Activated CD8-positive, alpha-beta memory T cell treated with anti-CD3 and anti-CD28 coated beads, Interleukin-2, amount 50 U/mL, for 24 hours (primary cell): ENCODE results near the gene SMIM43.

Source experiments
- DNase-seq: peaks from one replicate; pipeline ENCODE4 v3.0.0-alpha.2; 2020; ENCODE audit errors: extremely low read depth

SMIM43 gene

DNA sequence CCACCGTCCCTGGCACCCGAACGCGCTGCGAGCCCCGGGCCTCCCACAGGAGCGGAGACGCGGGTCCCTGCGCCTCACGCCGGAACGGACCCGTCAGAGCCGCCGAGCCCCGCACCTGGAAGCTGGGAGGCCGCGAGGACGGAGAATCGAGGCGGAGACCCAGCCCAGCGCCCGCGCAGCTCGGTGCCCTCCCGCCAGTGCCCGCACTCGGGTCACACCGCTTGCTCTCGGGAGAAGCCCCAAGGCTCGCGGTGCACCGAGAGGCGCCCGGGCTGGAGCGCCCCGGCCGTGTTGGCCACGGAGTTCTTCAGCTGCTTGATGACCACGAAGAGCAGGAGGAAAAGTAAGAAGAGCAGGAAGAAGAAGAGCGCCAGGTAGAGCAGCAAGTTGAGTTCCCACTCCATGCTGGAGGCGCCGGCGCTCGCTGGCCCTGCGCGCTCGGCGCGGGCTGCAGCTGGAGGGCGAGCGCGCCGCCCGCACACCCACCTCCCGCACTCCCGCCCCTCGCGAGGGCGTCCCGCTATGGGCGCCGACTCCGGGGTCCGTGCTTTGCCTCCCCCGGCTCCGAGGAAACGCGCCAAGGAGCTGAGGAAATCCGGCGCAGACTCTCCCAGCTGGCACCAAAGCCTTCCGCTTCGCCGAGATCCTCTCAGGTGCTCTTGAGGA, at the start of gene SMIM43:
Gene SMIM43, minus strand, starts transcription at position 463 of the 666 bp plus-strand sequence. Its CDS starts 59 bp downstream, at position 404.
- no peak for DNase-seq

DNA sequence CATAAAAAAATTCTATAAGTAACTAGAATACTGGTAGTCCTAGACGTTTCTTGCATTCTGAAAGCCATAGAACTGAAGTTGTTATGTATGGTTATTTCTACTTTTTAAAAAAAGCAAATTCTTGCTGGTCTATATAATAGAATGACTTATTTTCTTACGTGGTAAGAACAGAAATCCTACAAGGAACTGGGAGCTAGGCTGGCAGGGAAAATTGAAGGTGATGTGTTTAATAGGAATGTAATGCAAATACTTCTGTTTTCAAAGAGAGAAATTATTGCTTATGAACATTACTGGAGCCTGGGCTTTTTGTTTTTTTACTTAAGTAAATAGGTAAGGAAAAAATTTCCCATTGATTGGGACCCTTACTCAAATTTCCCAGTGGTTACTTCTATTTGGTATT, 49.8 kb upstream of the SMIM43 start:
- DNase-seq, result no peak

GRCh38 chr4:121811122-121811521, 46.2 kb upstream of the SMIM43 start:
- no peak for DNase-seq

- no peak for DNase-seq
Observed at GRCh38 chr4:121806411-121806810, 41.4 kb upstream of the SMIM43 start.

DNA sequence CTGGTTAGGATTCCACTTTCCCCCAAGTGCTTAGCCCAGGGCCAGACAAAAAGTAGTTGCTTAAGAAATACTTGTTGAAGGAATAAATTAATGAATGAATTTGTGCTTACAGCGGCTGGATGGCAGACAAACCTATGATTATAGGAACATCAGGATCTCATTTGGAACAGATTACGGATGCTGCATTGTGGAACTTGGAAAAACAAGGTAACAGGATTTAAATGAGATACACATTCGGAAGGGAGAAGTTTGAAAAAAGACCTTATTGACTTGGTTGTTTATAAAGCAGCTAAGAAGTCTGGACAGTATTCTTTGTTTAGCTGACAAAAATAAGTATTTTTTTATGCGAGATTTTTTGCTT, 36.7 kb upstream of the SMIM43 start:
- DNase-seq, result no peak

DNA sequence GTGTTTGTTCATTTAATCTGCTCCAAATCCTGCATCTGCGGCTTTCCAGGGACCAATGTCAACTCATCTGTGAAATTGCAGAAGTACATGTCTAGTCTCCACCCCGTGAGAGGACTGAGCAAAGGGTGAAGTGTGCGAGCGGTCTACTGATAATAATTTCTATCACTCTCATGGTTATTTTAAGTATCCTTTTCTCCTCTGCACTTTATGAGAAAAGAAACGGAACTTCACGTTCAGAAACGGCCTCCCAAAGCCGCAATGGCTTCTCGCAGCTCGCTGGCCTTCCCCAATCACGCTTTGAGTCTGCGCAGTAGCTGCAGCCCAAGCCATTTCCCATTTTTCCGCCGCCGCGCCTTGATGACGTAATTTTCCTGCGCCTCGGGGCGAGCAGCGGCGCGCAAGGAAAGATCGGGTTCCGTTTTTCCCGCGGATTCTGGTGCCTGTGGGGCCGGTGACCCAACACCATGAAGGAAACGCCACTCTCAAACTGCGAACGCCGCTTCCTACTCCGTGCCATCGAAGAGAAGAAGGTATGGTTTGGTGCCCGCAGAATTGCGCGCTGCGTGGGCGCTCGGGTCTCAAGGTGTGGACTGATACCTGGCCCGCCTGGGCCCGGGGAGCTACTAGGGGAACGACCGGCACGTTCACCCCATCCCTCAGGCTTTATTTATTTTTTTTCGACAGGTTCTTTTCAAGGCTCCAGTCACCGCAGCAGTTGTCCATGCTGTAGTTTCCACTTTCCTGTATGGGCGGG, 36.2 kb upstream of the SMIM43 start, which contains the start of gene EXOSC9:
Gene EXOSC9, plus strand, starts transcription at position 363 of the 754 bp plus-strand sequence. Its CDS starts 102 bp downstream, at position 465.
- DNase-seq, result peak; percentile 85

DNA sequence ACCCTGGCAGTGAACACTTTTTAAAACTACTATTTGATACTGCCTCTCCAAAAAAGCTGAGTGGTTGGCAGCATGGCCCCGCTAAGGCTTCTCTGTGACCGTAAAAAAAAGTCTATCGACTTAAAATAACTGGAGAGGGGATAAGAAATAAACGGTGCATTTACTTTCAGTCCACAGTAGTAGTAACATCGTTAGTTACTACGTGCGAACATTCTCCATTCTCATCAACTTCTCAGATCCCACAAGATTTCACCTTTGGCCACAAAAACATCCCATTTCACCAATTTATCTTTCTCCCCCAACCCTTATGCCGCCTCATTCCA, 35.6 kb upstream of the SMIM43 start:
- no peak for DNase-seq

- DNase-seq, result no peak
Observed at GRCh38 chr4:121799867-121800501, 35.0 kb upstream of the SMIM43 start.

GRCh38 chr4:121799208-121799823, 34.4 kb upstream of the SMIM43 start:
- no peak for DNase-seq

GRCh38 chr4:121796283-121796682, 31.3 kb upstream of the SMIM43 start:
- DNase-seq, result no peak

GRCh38 chr4:121794505-121795188, 29.7 kb upstream of the SMIM43 start:
- no peak for DNase-seq

DNA sequence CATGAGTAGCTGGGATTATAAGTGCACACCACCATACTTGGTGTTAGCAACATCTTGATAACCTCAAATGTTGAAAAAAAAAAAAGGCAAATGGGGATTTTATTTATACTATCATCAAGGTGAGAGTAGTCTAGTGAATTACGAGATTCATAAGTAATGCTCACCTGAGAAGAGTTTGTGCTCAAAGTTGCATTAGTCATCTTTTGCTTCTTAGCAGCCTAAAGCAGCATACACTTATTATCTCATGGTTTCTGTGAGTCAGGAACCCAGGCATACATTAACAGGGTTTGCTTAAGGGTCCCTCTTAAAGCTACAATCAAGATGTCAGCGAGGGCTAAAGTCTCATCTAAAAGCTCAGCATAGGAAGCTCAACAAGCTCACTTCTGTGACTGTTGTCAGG, 28.0 kb upstream of the SMIM43 start:
- DNase-seq, result no peak

- DNase-seq, result no peak
Observed at GRCh38 chr4:121791481-121791880, 26.5 kb upstream of the SMIM43 start.

- DNase-seq, result no peak
Observed at GRCh38 chr4:121790976-121791375, 26.0 kb upstream of the SMIM43 start.

DNA sequence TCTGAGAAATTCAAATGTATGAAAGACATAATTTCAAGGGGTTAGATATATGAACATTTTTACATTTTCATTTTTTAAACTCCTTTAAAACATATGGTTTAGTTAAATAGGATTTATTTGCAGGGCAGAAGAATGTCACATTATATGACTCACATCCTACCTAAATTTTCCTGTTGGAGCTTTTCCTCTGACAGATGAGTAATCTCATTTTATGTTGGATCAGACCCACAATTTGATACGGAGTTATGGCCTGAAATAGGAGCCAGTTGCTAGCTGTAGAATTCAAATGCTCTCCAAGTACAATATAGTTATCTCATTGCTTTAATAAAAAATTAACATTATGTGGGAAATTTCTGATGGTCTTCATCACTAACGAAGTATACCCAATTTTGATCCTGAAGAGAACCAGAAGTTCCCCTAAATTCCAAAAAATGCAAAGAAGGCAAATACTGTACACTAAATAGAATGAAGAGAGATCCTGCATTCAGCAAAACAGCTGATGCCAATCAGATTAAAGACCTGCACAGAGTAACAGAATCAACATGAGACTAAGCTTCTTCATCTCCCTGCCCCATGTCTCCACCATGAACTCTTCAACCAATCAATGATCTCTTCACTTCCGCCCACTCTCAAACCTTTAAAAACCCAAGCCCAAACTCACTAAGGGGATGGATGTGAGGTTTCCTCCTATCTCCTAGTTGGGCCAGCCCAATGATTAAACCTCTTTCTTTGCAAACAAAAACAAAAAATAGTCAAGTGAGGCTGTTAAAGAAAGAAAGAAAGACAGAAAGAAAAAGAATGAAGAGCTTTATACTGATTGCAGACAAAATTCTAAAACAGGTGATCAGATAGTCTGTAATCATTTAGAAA, 25.2 kb upstream of the SMIM43 start:
- DNase-seq, result no peak

GRCh38 chr4:121789455-121789854, 24.5 kb upstream of the SMIM43 start:
- no peak for DNase-seq

- DNase-seq, result no peak
Observed at GRCh38 chr4:121788896-121789295, 23.9 kb upstream of the SMIM43 start.

DNA sequence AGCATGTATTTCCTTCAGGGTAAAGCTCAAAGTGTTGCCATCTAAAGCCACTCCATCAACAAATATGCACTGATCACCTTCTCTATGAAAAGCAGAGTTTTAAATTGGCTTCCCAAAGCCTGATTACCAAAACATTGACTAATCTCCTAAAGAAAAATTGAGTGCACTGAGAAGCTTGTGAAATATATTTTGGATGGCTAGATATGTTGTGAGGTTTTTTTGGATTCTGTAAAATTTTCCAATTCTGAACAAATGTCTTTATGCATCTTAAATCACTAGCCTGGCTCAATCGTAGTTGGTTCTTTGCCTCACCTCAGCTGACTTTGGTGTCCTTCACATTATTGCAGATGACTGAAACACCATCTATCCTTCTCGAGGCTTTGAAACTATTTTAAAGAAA, 21.3 kb upstream of the SMIM43 start:
- no peak for DNase-seq

DNA sequence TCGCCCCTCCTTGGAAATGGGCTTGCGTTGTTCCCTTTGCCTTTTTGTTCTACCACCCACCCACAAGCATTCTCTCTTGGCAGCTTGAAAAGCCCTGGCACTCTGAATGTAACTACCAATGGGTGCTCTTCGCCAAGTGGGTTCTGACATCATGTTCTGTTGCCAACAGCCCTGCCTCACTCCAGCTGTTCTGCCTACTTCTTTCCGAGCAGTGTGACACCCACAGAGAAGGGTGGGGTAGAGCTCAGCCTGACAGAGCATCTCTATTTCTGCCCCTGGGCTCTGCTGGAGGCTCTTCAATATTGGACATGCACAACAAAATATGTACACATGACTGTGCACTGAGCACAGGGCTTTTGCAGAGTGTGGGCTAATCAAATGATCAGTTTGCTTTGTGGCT, 20.5 kb upstream of the SMIM43 start:
- no peak for DNase-seq

- DNase-seq, result no peak
Observed at GRCh38 chr4:121784975-121785374, 20.0 kb upstream of the SMIM43 start.

DNA sequence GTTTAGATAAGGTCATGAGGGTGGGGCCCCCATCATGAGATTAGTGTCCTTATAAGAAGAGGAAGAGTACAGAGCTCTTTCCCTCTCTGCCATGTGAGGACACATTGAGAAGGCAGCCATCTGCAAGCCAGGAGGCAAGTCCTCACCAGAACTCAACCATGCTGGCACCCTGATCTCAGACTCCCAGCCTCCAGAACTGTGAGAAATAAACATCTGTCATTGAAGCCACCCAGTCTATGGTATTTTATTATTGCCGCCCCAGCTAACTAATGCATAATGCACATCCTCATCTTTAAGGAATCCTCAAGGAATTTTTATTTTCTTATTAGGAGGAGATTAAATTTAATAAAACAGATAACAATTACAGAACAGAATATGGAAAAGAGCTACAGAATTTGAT, 19.4 kb upstream of the SMIM43 start:
- no peak for DNase-seq
